A549 (cell line): ENCODE results near the gene TBX10.

Experiments used
- CHD2 ChIP-seq: fragments of 150-350 bp; IDR thresholded peaks from 2 replicates; pipeline ENCODE4 v1.6.1; 2014; ENCODE audit warnings: low read length; ENCODE audit not compliant: partially characterized antibody
- EP300 ChIP-seq, 2 experiments: fragments of >200 bp; sonication (Bioruptor Twin); formaldehyde crosslinking; IDR thresholded peaks; 2 replicates in 1 of 2; 3 replicates in 1 of 2; pipeline ENCODE4 v1.6.1; 2016 to 2017
- TP53 ChIP-seq: fragments of 250-450 bp; sonication (Bioruptor Pico); IDR thresholded peaks from 2 replicates; pipeline ENCODE4 v1.5.0; 2021; ENCODE audit warnings: mild to moderate bottlenecking, moderate library complexity
- TF ChIP-seq, protein P1 (sequence below): fragments of >200 bp; sonication (Bioruptor Twin); formaldehyde crosslinking; IDR thresholded peaks from 3 replicates; pipeline ENCODE4 v1.5.1; 2016

DNA sequence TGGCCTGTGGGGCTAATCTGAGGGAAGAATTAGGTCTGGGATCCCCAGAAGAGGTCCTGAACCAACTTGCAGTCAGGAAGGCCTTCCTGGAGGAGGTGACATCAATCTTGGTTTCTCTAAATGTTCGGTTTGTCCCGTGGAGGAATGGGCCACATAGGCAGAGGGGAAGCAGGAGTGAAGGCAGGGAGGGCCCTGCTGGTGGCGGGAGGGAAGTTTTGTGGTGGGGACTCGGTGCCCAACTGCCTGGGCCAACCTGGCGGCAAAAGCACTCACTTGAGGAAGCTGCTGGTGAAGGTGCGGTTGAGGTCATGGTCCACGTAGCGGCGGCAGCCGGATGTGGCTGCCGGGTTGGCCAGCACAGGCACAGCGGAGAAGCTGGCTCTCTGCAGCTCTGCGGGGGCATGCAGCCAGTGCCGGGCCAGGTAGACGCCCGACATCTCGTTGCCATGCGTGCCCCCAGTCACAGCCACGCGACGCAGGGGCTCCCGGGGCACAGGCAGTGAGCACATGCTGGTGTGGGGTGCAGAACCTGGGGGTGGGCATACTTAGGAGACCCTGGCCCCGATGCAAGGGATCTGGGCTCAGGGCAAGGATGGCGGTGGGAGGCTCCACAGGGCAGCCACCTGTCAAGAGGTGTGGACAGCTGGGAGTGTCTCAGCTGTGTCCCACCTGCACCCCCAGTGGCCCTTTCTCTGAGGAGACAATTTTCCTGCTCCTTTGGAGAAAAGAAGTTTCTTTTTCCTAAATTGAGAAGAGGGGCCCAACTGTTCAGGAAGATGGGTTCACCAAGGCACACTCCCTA, 7.2 kb upstream of the TBX10 start:
- TF ChIP-seq, protein P1, sequence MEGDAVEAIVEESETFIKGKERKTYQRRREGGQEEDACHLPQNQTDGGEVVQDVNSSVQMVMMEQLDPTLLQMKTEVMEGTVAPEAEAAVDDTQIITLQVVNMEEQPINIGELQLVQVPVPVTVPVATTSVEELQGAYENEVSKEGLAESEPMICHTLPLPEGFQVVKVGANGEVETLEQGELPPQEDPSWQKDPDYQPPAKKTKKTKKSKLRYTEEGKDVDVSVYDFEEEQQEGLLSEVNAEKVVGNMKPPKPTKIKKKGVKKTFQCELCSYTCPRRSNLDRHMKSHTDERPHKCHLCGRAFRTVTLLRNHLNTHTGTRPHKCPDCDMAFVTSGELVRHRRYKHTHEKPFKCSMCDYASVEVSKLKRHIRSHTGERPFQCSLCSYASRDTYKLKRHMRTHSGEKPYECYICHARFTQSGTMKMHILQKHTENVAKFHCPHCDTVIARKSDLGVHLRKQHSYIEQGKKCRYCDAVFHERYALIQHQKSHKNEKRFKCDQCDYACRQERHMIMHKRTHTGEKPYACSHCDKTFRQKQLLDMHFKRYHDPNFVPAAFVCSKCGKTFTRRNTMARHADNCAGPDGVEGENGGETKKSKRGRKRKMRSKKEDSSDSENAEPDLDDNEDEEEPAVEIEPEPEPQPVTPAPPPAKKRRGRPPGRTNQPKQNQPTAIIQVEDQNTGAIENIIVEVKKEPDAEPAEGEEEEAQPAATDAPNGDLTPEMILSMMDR = no peak
- TF ChIP-seq TP53 = no peak
- no peak for TF ChIP-seq CHD2
- TF ChIP-seq EP300 (IDR thresholded peaks at IDR 0.05) = no peak
